ENCODE data around the gene CIZ1. TPM values are rescaled to one million over a fixed set of nuclear protein-coding genes. Genes with fewer than 3 reads are reported as not detected.
"Not testable (repeated sequence)": the region's sequence is repeated elsewhere in the genome, so short reads cannot be mapped to it uniquely, and the experiment has no call there.

Gene CIZ1
- total RNA-seq, 2 donors from 2014 or later, result 55.2 to 94.0 TPM

DNA sequence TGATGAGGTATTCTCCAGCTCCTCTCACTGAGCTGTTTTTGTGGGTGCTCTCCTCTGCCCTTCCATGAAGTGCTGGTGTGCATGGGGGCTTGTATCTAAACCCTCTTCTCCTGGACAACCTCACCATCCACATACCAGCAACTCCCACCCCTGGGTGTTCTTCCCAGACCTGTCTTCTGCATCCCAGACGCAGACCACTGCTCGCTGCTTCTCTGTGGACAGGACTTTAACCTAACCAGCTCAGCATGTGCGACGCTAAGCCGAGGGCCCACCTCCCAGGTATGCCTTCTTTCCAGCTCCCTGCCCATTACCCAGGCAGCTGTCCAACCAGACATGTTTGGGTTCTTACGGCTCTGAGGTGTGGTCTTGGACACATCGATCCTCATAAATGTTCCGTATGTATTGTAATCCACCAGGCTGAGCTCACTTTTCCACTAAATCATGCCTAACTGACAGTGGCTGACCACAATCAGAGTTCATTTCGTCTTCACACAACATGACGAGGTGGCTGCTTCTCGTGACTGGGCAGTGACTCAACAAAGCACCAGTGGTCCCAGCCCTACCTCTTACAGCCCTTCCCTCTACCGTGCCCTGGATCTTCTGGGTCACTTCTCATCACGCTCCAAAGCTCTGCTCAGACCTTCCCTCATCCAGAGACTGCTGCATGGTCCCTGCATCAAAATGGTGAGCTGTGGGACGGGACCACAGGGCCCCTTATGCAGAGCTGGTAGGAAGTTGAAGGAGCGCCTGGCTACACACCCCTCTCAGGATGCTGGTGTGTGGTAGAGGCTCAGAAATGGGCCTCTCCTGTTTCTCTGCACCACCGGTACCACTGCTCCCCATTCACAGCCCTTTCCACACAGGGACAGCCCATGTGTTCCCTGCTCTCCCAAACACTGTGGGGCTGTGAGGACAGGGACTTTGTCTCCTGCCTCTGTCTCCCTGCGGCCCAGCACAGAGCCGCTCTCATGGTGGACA is 54.3 kb downstream of the CIZ1 start:
- Histone ChIP-seq H3K36me3 (no peaks in the 10 kb centered on the region), H3K27ac (no peak overlapping the region), H3K4me3 (no peak overlapping the region), H3K9me3 (no peaks in the 10 kb centered on the region), H3K27me3 (replicated peaks; ENCODE audit: insufficient read depth) (no peaks in the 10 kb centered on the region), H3K4me1 (replicated peaks) (no peaks in the 10 kb centered on the region)
- no peak for TF ChIP-seq CTCF (IDR thresholded peaks at IDR 0.05)
- TF ChIP-seq POLR2A (IDR thresholded peaks at IDR 0.05), result peak; percentile 25
- TF ChIP-seq POLR2AphosphoS5 (IDR thresholded peaks at IDR 0.05), result peak; percentile 40
- intact Hi-C loops (cut with DNase I), result no loop called here
- 60% methylated on average over 18 of the region's 18 CpGs for WGBS
- DNase-seq (ENCODE audit: low spot score), result no peak

DNA sequence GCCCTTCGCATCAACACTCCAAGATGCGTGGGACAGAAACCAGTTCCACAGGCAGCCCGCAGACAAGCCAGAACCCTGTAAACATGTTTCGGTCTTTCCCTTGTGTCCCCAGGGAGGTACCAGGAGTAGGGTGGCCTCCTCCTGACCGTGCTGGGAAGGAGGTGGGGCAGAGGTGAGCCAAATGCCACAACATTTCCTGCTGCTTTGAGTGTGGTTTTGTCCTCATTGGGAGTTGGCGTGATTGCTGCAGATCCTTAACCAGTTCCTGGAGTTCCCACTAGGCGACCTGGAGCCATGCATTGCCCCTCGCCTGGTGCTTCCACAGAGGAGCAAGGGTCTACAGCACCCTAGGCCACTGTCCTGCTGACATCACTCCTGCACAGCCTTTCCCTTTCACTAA is 55.8 kb downstream of the CIZ1 start:
- H3K4me3 ChIP-seq; H3K4me1 ChIP-seq (replicated peaks); H3K27ac ChIP-seq; H3K36me3 ChIP-seq; DNase-seq (ENCODE audit: low spot score); intact Hi-C loops (cut with DNase I); H3K27me3 ChIP-seq (replicated peaks; ENCODE audit: insufficient read depth); H3K9me3 ChIP-seq: not testable (repeated sequence)
- WGBS, result 46% methylated on average over 8 of the region's 8 CpGs
- peak in 1 of 4 experiments; percentile 24 for TF ChIP-seq CTCF (IDR thresholded peaks at IDR 0.05)

GRCh38 chr9:128132139-128132538 is 59.2 kb downstream of the CIZ1 start:
- H3K4me1 ChIP-seq (replicated peaks); DNase-seq (ENCODE audit: low spot score); H3K27me3 ChIP-seq (replicated peaks; ENCODE audit: insufficient read depth); H3K36me3 ChIP-seq; H3K4me3 ChIP-seq; H3K27ac ChIP-seq; H3K9me3 ChIP-seq; intact Hi-C loops (cut with DNase I): not testable (repeated sequence)
- WGBS, result 25% methylated on average over 8 of the region's 8 CpGs

DNA sequence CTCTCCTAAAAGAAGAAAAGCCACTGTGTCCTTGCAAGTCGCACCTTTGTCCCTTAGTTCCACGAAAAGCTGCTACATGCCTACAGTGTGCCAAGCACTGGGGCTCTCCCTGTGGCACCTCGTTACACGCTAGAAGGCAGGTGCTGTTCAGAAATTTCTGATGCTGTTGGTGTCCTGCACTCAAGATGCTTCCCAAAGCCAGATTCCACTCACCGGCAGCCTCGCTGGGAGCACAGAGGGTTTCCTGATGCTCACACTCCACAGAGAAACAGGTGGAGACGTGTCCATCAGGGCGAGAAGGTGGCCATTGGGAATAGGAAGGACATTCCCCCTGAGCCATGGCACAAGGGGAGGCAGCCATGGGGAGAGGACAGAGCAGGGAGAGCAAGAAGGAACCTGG is 60.0 kb downstream of the CIZ1 start:
- H3K9me3 ChIP-seq; DNase-seq (ENCODE audit: low spot score); H3K27ac ChIP-seq; H3K36me3 ChIP-seq; H3K4me1 ChIP-seq (replicated peaks); intact Hi-C loops (cut with DNase I); H3K27me3 ChIP-seq (replicated peaks; ENCODE audit: insufficient read depth); H3K4me3 ChIP-seq: not testable (repeated sequence)
- WGBS, result 75% methylated on average over 8 of the region's 8 CpGs

DNA sequence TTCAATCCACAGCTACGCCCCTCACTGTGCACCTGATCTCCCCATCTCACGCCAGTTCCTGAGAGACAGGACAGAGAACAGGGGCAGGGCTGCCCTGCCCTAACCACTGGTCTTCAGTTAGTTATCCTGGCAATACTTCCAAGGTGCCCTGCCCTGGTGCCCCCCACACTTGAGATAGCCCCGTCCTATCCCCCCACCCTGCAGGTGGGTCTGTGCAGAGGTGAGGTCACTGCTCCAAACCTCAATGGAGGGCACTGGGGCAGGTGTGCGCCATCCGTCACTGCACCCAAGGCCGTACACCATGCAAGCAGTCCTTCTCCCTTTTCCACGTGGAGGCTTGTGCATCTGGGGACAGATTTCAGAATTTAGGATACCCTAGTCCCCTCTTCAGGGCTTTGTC is 60.7 kb downstream of the CIZ1 start:
- H3K9me3 ChIP-seq; H3K27ac ChIP-seq; intact Hi-C loops (cut with DNase I); DNase-seq (ENCODE audit: low spot score); H3K36me3 ChIP-seq; H3K4me3 ChIP-seq; H3K27me3 ChIP-seq (replicated peaks; ENCODE audit: insufficient read depth): not testable (repeated sequence)
- WGBS, result 66% methylated on average over 7 of the region's 7 CpGs
- peaks cover 10% of the 10 kb centered on the region for H3K4me1 ChIP-seq (replicated peaks)

GRCh38 chr9:128129976-128130590 is 61.3 kb downstream of the CIZ1 start:
- H3K36me3 ChIP-seq; H3K27me3 ChIP-seq (replicated peaks; ENCODE audit: insufficient read depth); H3K9me3 ChIP-seq; DNase-seq (ENCODE audit: low spot score); H3K27ac ChIP-seq; H3K4me3 ChIP-seq; intact Hi-C loops (cut with DNase I): not testable (repeated sequence)
- peaks cover 10% of the 10 kb centered on the region for H3K4me1 ChIP-seq (replicated peaks)
- TF ChIP-seq CTCF (IDR thresholded peaks at IDR 0.05), result peak in 1 of 4 experiments; percentile 24
- 23% methylated on average over 12 of the region's 12 CpGs for WGBS
